GM13976 (cell line): Measurements from ENCODE around the gene PLA2G5.
A peak's percentile ranks its signal among the peaks of the same experiment; 100 is the strongest.

ENCODE experiments used
- DNase-seq: peaks from one replicate; pipeline ENCODE4 v3.0.0; 2012; ENCODE audit warnings: low spot score
- in situ Hi-C: fragments of 300-500 bp; cut with MboI; formaldehyde crosslinking; loops from one replicate; pipeline ENCODE4 v1.12.0; 2022; ENCODE audit warnings: low sequenced_read_pairs, mixed read lengths, inconsistent platforms; ENCODE audit not compliant: unreplicated experiment
- TF ChIP-seq, protein P1 (sequence below): IDR thresholded peaks from 2 replicates; pipeline ENCODE4 v1.5.1; 2012; ENCODE audit warnings: borderline replicate concordance, mild to moderate bottlenecking; ENCODE audit not compliant: insufficient read depth; ENCODE audit errors: extremely low read depth, missing control alignments, control extremely low read depth

The PLA2G5 gene

DNA sequence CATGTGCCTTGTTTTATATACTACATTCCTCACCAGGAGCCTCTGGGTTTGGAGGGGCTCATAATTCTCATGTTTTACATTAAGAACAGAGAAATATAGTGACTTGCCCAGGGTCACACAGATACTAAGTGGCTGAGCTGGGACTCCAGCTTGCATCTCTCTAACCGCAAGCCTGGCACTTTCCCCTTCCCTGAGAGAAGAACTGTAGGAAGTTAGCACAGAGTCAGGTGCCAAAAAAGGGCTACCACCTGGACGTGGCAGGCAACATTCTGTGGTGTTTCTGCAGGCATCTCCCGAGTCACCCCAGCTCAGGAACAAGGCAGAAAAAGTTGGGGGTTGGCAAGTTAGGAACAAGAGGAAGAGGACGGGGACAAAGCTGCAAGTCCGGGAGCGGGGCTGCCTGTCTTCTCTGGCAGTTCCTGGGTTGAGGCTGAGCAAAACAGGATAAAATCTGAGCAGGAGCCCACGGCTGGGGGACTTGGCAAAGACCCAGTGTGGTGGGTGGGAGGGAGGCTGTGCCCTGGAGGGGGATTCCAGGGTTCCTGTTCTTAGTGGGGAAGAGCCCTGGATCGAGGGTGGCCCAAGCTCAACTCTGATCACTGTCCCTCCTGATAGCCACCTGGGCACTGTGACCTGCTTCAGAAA is 9.8 kb downstream of the PLA2G5 start:
- in situ Hi-C loops: no loop called here
- TF ChIP-seq, protein P1, sequence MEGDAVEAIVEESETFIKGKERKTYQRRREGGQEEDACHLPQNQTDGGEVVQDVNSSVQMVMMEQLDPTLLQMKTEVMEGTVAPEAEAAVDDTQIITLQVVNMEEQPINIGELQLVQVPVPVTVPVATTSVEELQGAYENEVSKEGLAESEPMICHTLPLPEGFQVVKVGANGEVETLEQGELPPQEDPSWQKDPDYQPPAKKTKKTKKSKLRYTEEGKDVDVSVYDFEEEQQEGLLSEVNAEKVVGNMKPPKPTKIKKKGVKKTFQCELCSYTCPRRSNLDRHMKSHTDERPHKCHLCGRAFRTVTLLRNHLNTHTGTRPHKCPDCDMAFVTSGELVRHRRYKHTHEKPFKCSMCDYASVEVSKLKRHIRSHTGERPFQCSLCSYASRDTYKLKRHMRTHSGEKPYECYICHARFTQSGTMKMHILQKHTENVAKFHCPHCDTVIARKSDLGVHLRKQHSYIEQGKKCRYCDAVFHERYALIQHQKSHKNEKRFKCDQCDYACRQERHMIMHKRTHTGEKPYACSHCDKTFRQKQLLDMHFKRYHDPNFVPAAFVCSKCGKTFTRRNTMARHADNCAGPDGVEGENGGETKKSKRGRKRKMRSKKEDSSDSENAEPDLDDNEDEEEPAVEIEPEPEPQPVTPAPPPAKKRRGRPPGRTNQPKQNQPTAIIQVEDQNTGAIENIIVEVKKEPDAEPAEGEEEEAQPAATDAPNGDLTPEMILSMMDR: no peak
- no peak for DNase-seq

DNA sequence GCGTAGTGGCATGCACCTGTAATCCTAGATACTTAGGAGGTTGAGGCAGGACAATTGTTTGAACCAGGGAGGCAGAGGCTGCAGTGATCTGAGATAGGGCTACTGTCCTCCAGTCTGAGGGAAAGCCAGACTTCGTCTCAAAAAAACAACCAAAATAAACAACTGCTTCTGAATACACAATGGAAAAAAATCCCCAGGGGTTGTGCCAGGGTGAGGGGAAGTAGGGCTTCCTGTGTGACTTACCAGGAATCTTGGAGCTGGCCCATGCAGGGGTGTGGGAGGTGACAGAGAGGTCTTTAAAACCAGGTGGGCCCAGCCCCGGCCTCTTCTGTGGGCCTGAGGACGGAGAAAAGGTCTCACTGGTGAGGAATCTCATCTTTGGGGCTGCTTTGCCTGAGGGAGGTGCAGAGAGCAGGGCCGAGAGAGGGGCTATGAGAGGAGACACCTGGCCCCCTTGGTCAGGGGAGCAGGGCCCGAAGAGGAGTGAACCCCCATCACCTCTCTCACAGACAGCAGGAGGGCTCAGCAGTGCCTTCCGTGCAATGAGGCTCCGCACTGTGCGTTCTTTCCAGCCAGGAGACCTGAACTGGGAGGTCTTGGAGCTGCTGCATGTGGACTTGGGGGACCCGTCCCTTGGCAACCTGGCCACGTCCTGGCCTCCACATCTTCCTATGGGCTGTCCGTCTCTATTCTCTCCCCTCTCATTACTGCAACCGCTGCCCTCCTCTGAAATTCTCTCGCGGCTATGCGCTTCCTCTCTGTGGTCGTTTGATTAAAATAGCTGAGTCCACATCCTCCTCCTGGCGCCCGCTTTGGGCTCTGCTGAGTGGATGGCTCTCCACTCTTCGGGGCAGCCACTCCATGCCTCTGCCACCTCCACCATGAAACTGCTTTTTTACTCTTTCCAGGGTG is 10.7 kb downstream of the PLA2G5 start:
- peak; percentile 59 for DNase-seq
- in situ Hi-C loops: no loop called here
- TF ChIP-seq, protein P1: peak; percentile 5

DNA sequence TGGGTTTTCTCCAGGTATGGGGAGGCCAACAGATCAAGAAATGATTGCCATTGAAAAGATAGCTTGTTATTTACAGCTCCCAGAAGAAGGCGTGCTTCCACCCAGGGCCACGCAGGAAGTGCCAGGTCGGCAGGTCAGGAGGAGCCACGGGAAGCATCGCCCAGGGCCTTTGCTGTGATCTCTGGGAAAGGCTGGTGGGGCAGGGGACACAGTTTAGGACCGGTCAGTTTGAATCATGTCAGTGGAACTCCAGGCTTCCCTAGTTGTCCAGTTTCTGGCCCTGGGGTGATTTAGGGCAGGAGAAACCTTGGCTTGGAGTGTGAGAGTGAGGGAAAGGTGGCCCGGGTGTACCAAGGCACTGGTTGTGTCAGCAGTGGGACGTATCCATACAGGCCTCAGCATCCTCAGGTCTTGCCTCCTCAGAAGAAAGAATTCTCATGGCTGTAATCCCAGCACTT is 11.4 kb downstream of the PLA2G5 start:
- no peak for DNase-seq
- TF ChIP-seq, protein P1: no peak
- in situ Hi-C loops: no loop called here

DNA sequence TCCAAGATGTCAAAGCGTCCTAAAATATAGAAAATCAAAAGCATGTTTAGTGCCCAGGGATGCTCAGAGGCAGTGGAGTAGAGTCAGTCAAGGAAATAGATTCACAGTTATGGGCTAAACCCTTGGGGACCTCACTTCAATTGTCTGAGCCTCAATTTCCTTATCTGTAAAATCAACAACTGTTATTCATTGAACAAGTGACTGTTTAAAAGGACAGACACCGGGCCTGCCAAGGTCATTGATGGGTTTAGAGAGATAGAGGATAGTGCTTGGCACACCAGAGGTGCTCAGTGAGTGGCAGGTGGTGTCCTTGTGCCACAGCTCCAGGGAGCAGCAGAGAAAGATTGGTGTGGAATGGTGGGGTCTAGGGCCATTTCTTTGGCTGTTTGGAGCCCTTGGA is 12.8 kb downstream of the PLA2G5 start:
- TF ChIP-seq, protein P1: no peak
- DNase-seq: no peak
- in situ Hi-C loops: no loop called here

DNA sequence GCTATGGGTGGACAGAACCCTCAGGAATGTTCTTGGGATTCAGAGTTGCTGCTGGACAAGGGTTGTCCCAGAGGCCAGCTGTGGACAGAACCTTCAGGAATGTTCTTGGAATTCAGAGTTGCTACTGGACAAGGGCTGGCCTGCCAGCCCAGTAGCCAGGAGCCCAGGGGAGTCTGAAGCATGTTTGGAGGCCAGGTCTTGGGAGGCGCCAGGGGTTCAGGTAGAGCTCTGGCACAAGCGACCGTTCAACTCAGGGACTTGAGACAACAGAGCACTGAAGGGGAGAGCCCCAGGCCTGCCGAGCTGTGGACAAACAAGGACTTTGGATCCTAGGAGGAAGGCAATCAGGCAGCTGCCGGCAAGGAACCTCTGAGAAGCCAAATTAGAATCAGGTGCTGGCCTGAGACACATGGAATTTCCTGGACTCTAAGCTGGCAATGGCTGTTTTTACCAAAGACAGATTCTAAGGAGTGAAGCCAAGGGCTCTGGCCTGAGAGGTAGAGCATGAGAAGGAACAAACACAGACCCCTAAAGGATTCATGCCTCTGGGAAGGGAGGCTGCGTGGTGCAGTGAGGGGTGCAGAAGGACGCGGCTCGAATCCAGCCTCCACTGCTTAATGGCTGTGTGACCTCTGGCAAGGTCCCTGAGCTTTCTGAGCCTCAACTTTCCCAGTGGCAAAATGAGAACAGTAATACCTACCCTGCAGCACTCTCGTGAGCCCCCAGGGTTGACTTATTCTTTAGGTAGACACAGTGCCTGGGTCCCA is 13.4 kb downstream of the PLA2G5 start:
- in situ Hi-C loops: no loop called here
- DNase-seq: no peak
- TF ChIP-seq, protein P1: no peak

DNA sequence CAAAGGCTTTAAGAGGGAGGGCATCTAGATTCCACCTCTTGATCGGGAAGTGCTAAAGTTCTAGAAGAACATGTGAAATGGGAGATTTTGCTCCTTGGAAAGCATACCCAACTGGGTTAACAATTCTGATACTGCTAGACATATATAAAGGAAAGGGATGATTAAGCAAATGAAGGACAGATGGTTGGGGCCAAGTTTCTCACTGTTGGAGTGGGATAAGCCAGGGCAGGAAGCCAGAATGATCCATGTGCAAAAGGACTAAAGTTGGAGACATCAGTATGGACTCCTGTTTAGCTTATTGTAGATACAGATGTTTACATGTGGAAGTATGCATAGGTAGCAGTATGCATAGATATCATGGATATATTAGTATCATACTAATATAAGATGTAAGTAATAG is 16.8 kb downstream of the PLA2G5 start:
- TF ChIP-seq, protein P1: no peak
- in situ Hi-C loops: no loop called here
- DNase-seq: no peak
